Measurements from ENCODE around the gene BMPR2.
"Not testable (repeated sequence)": the region's sequence is repeated elsewhere in the genome, so short reads cannot be mapped to it uniquely, and the experiment has no call there.

BMPR2 gene

DNA sequence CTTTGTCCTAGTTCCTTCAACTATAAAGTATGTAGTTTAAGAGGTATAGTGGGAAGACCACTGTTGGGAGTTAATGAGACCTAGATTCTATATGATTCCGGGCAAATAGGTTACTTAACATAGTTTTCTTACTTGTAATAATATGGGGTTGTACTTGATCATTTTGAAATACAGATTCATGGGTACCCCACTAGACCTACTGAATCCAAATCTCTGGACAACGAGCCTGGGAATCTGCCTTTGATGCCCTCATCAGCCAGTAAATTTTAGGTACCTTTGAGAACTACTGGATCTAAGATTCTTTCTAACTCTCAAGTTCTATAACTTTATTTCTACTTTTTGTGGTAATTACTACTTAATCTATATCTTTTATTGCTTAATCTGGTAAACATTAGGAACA lies 6.6 kb downstream of the BMPR2 start:
- DNase-seq, result no peak

DNA sequence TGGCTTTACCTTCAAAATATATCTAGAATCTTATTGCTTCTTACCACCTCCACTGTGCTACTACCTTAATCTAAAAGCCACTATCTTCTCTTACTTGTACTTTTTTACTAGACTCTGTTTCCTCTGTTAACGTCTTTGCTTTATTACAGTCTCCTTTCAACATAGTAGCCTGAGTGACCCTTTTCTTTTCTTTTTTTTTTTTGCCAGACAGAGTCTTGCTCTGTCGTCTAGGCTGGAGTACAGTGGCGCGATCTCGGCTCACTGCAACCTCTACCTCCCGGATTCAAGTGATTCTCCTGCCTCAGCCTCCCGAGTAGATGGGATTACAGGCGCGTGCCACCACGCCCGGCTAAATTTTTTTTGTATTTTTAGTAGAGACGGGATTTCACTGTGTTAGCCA lies 10.4 kb downstream of the BMPR2 start:
- not testable (repeated sequence) for DNase-seq

DNA sequence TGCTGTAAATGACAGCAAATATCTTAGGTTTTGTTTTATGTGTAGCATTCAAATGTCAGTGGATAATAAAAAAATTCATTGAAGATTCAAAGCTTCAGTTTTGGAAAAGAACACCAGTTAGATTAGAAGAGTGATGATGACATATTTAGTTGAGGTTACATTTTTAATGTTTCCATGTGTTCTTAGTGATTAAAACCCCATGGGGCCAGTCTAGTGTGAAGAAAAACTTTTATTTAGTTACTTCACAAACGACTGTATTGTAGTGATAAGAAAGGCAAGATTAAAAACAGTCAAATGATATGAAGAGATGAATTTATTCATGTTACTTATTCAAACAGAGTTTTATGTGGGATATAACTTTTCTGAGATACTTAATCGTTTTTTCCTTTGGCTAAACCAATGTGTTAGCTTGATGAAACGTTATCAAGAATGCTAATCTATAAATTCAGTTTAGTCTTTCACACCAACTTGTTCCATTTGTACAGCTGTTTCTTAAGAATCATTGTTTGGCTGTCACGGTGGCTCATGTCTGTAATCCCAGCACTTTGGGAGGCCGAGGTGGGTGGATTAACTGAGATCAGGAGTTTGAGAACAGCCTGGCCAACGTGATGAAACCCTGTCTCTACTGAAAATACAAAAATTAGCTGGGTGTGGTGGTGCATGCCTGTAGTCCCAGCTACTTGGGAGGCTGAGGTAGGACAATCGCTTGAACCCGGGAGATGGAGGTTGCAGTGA lies 11.6 kb downstream of the BMPR2 start:
- no peak for DNase-seq

DNA sequence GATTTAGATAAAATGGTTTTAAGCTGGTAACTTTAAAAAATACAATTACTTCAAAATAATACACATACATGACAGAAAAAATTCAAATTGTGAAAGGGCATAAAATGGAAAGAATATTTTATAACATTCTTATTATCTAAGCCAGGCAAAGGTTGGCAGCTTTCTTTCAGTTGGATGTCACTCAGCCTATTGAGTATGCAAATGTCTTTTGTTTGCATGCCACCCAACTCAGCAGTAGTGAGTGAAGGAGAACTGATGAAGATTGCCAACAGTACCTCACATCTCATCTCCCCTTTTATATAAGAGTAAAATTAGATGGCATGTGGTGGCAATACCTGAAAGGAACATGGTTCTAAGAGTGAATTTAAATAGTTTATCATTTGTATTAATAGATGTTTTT lies 24.8 kb downstream of the BMPR2 start:
- DNase-seq, result no peak

DNA sequence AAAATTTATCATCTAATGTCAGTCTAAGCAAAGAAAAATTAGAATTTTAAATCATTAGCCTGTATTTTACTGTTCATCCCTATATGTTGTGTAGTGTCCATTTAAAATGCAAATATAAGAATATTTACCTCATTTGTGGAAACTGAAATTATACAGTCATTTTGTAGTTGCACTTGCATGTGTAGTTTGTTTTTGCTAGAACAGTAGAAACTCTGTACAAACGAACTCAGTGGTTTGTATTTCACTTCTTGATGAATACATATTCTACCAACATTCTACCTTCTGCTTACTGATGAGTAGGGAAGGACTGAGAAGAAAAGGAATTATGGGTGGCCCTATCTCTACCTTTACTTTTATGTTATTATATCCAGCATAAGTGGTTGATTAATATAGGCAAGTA lies 29.7 kb downstream of the BMPR2 start:
- no peak for DNase-seq

DNA sequence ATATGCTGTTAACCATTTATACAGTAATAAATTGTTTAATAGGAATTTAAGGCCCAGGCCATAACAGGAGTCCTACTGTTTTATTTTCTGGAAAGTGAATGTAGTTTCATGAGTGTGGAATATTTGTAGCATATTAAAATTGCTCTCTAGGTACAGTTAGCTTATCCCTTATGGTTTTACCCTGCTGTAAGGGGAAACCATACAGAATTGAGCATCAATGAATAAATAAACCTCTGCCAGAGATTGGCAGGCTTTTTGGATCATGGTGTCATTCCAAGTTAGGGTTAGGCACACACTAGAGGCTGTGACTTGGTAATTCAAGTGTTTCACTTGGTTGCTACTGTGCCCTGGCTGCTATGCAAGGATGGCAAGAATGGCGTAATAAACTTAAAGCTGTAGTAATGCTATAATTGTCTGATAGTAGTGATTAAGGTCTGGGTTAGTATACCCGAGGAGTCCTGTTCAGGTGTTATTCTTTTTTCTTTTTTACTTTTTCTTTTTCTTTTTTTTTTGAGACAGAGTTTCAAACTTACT lies 30.4 kb downstream of the BMPR2 start:
- no peak for DNase-seq

DNA sequence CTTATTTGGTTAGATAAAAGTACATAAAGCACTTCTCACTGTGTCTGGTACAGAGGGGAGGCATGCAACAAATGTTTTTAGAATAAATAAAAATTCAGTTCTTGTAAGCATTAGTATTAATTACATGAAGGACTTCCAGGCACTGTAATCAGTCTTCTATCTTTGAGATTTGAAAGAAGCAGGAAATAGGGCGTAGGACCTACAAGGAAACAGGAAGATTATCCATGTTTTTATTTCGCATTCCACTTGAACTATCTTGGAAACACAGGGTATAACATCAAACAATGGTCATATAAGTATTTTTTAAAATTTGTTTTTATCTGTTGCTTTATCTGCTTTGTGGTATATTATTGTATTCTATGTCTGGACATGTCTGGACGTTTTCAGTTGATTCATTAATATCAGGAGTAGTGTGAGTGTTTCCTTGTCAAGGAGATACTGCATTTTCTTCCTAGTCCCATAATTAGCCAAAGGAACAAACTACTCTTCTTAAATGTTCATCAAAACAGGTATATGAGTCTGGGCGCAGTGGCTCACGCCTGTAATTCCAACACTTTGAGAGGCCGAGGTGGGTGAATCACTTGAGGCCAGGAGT lies 32.5 kb downstream of the BMPR2 start:
- no peak for DNase-seq

DNA sequence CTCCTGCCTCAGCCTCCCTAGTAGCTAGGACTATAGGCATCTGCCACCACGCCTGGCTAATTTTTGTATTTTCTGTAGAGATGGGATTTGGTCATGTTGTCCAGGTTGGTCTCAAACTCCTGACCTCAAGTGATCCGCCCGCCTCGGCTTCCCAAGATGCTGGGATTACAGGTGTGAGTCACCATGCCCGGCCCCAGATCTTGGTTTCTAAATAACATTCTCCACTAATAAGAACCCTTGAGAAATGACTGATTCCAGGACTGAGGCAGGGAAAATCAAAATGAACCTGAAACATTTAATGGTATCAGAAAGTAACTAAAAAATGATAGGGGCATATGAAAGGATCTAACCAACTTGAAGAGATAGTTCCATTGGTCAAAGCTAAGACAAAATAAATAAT lies 34.0 kb downstream of the BMPR2 start:
- DNase-seq, result no peak

DNA sequence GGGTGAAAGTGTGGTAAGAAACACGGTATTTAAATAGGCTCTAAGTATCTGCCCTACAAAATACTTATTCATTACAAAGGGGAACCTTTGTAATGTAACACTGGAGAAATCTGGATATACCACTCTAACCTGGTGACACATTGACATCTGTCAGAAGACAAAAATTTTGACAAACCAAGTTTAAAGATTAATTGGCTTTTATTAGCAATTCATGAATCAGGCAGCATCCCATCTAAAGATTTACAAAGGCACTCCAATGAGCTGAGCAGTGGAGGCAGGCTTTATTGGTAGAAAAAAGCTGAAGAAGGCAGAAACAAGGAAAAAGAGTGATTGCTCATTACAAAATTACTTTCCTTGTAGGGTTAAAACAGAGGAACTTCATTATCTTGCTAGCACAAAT lies 35.0 kb downstream of the BMPR2 start:
- no peak for DNase-seq

DNA sequence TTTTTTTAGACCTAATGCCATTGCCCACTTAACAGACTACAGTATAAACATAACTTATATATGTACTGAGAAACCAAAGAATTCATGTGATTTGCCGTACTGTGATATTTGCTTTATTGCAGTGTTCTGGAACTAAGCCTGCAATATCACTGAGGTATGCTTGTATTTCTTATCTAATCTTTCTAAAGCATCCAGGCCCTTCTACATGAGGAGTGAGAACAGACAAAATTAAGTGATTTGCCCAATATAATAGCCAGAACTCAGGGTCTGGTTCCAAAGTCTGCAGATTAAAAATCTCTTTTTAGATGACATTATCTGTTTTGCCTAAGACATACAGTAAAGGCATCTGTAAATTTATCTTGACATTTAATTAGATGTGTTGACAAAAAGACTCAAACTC lies 41.9 kb downstream of the BMPR2 start:
- DNase-seq, result no peak

DNA sequence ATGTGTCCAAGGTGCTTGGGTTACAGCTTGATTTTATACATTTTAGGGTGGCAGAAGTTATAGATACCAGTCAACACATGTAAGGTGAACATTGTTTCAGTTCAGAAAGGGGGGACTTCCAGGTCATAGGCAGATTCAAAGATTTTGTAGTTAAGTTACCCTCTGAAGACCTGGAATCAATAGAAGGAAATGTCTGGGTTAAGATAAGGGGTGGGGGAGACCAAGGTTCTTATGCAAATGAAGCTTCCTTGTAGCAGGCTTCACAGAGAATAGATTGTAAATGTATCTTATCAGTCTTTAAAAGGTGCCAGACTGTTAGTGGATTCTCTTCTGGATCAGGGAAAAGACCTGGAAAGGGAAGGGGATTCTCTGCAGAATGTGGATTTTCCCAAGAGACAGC lies 42.4 kb downstream of the BMPR2 start:
- DNase-seq, result no peak

DNA sequence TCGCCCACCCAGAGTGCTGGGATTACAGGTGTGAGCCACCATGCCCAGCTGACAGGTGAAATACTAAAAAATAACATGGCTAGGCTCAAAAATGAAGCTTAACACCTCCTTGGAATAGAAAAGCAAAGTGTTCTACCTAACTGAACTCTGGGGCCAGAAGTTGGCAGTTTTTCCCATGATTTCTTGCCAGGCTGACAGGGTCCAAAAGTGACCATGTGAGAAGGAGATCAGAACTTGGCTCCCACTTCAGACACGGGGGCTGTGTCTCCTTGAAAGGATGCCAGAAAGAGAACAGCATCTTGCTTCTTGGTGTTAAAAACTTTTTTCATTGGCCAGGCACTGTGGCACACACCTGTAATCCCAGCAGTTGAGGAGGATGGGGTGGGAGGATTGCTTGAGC lies 47.0 kb downstream of the BMPR2 start:
- DNase-seq, result no peak

DNA sequence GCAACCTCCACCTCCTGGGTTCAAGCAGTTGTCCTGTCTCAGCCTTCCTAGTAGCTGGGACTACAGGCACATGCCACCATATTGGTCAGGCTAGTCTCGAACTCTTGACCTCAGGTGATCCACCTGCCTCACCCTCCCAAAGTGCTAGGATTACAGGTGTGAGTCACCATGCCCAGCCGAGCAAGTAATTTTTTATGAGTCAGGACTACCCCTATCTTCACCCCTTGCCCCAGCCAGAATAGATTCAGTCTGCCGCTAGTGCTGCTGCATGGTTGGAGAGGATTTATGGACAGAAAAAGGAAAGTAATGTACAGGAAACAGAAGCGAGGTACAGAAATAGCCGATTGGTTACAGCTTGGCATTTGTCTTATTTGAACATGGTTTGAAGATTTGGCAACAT lies 48.9 kb downstream of the BMPR2 start:
- DNase-seq, result no peak

DNA sequence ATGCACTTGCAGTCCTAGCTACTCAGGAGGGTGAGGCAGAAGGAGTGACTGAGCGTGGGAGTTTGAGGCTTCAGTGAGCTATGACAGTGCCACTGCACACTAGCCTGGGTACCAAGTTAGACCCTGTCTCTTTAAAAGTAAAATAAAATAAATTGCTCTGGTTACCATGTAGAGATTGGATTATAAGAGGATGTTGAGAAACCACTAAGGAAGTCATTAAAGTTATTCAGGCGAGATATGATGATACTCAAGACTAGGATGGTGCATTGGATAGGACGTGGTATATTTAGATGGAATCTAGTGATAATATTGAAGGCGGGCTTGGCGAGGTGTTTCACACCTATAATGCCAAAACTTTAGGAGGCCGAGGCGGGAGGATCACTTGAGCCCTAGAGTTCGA lies 50.6 kb downstream of the BMPR2 start:
- DNase-seq, result no peak

DNA sequence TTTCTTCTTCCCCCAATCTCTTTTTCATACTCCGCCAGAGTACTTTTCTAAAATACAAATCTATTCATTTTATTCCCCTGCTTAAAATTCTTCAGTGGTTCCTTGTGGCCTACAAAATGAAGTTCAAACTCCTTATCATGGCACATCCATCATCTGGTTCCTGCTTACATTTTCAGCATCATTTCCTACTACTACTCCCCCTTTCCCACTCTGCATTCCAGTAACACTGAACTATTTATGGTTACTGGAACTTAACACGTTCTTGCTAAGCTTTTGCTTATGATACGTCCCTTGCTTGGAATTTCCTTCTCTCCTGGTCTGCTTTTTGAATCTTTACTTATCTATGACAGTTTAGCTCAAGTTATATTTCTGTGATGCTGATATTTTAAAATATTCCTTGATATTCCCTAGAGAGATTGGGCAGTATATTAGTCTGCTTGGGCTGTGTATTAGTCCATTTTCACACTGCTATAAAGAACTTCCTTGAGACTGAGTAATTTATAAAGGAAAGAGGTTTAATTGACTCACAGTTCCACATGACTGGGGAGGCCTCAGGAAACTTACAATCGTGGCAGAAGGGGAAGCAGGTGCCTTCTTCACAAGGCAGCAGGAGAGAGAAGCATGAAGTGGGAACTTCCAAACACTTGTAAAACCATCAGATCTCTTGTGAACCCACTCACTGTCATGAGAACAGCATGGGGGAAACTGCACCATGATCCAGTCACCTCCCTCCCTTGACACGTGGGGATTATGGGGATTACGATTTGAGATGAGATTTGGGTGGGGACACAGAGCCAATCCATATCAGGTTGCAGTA lies 53.2 kb downstream of the BMPR2 start:
- DNase-seq, result no peak

DNA sequence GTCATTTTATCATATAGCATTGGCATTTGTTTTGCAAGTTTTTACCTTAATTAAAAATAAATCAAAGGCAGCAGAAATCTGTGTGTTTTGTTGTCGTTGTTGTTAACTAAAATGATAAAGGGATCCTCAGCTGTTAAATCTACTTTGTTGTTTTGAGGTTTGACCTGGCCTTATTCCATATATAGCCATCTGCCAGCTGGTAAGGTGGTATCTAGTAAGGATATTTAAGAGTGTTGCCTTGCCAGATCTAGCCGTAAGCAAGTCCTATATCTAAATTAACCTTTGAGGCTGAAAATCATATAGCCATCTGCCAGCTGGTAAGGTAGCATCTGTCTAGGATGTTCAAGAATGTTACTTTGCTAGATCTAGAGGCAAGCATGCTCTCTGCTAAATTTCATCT lies 56.6 kb downstream of the BMPR2 start:
- no peak for DNase-seq

DNA sequence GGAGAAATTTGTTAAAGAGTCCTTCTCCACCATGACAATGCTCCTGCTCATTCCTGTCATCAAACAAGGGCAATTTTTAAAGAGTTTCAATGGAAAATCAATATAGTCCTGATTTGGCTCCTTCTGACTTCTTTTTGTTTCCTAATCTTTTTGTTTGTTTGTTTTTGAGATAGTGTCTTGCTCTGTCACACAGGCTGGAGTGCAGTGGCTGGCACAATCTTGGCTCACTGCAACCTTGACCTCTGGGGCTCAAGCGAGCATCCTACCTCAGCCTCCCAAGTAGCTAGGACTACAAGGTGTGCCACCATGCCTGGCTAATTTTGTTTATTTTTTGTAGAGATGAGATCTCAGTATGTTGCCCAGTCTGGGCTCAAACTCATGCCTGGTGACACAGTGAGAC lies 58.3 kb downstream of the BMPR2 start:
- DNase-seq, result no peak

DNA sequence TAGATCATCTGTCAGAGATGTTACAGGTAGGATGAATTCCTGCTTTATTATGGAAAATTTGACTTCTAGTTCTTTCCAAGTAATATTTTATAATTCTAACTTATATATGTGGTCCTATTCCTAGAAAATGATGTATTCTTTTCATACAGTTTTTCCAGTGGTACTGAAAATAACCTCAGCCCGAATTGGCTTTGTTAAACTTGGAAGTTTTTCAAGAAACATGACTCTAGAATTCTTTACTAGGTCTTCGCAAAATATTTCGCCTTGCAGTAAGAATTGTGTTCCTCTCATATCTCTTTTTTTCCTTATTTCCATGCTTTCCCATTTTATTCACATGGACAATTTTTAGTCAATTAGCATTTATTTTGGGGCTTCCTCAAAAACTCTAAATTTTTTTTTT lies 60.5 kb downstream of the BMPR2 start:
- no peak for DNase-seq

DNA sequence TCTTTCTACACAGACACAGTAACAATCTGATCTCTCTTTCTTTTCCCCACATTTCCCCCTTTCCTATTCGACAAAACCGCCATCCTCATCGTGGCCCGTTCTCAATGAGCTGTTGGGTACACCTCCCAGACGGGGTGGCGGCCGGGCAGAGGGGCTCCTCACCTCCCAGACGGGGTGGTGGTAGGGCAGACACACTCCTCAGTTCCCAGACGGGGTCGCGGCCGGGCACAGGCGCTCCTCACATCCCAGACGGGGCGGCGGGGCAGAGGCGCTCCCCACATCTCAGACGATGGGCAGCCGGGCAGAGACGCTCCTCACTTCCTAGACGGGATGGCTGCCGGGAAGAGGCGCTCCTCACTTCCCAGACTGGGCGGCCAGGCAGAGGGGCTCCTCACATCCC lies 64.0 kb downstream of the BMPR2 start:
- not testable (repeated sequence) for DNase-seq

DNA sequence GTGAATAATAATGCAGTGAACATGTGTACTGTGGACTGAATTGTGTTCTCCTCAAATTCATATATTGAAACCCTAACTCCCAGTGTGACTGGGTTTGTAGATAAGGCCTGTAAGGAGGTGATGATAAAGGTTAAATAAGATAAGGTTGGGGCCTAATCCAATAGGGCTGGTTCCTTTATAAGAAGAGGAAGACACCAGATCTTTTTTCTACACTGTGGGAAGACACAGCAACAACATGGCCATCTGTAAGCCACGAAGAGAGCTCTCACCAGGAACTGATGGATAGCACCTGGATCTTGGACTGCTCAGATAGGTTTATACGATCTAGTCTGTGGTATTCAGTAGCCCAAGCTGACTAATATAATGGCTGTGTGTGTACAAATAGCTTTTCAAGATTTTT lies 66.8 kb downstream of the BMPR2 start:
- no peak for DNase-seq

DNA sequence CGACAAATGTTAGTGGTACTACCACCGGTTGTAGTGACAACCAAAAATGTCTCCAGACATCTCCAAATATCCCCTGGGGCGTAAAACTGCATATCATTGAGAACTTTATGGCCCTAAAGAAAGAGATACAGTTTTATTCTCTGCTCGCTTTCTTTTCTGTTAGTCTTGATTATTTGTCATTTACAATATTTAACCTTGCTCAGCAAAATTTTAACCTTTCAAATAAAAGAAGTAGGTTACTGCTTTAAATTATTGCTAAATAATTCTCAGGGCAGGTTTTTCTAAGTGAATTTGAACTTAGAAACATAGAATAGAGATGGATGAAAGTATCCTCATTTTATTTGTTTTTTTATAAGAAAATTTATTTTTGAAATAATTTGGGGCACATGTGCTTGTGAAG lies 67.9 kb downstream of the BMPR2 start:
- DNase-seq, result no peak

DNA sequence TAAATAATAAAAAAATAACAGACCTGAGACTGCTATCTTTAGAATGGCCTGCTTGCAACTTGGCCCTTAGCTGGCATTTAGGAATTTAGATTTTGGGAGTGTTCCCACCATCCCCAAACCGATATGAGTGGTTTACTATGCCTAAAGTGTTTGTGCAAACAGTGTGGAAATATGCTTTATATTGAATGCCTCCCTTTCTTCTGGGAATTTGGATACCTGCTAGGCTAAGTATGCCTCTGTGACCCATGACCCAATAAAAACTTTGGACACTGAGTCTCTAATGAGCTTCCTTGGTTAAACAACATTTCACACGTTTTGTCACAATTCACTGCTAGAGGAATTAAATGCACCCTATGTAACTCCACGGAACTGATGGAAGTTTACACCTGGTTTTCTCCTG lies 73.2 kb downstream of the BMPR2 start:
- DNase-seq, result no peak

DNA sequence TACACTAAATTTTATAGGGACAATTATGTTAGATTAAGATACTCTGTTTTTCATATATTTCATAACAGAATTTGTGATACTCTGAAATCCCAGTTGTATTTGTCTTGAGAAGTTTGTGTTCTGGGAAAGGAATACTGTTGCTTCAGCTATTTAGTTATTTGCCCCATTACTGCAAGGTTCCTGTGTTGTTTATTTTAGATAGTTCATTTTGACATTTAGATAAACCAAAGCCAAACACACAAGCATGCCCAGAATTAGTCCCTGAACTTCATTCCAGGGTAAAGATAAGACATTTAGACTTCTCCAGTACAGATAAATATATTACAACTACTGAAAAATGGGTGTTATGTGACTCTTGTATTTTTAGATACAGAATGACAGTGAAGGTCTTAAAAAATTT lies 74.7 kb downstream of the BMPR2 start:
- DNase-seq, result no peak

DNA sequence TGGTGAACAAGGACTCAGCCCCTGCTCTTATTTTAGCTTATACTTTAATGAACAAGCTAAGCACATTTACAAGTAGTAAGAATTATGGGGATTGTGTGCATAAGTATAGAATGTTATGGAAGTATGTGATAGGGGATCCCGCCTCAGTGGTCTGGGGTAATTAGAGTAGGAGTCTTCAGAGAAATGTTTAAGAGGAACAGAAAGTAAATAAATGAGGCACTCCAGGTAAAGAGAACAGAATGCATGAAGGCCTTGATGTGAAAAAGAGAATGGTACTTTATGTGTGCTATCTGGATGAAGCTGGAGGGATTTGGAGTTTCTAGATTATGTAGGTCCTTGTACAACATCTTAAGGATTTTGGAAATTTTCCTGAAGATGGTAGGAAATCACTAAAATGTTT lies 76.6 kb downstream of the BMPR2 start:
- DNase-seq, result no peak

Measured in suppressor macrophage (primary cell).